ENCODE data around the gene ZNF70. TPM values are rescaled to one million over a fixed set of nuclear protein-coding genes. Genes with fewer than 3 reads are reported as not detected.

ZNF70 gene
- total and polyA plus RNA-seq, 7 donors = 0.23 to 5.5 (median 2.6) TPM

GRCh38 chr22:23777776-23778576, 27.1 kb upstream of the ZNF70 start:
- Histone ChIP-seq H3K27me3 (no peaks in the 10 kb centered on the region), H3K27ac (peak overlapping the region; percentile 42 to 76 (median 71)), H3K36me3 (no peaks in the 10 kb centered on the region), H3K4me3 (no peak overlapping the region), H3K4me1 (peaks cover 0 to 38% (median 34%) of the 10 kb centered on the region in 4 donors), H3K9me3 (no peaks in the 10 kb centered on the region)
- 80 to 86% methylated on average over 11 of the region's 11 CpGs for WGBS, 2 donors
- DNase-seq = peak; percentile 84
- TF ChIP-seq EP300 (IDR thresholded peaks at IDR 0.05) (no peak), POLR2AphosphoS5 (IDR thresholded peaks at IDR 0.05) (peak in 1 of 4 donors; percentile 7)
- intact Hi-C loops (cut with DNase I) = no loop called here

DNA sequence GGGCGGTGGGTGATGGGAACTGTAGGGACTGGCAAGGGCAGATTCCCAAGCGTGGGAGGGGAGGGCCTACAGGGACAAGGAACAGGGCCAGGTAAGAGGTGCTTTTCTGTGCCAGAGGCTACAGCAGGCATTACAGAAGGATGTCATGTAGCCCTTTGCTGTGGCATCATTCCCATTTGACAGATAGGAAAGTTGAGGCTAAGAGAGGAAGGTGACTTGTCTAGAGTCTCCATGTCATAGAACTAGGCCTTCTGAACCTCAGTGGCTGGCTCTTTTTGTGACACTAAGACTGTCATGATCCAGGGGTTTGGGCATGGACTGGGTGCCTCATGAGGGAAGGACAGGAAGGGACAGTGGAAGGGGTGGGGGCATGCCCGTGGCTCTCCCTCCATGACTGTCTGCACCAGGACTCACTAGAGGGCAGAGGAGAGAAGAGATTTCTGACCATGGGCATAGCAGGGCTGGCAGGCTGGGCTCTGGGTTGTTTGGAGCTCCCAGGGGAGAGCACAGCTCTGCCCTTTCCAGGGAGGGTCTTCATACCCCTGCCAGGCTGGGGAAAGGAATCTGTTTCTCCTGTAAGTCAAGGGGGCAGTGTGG, 25.0 kb upstream of the ZNF70 start:
- no peaks in the 10 kb centered on the region for H3K27me3 ChIP-seq
- peak overlapping the region in 3 of 4 donors; percentile 0 to 76 (median 8) for H3K27ac ChIP-seq
- peaks cover 0 to 56% (median 47%) of the 10 kb centered on the region in 4 donors for H3K4me1 ChIP-seq
- H3K4me3 ChIP-seq = no peak overlapping the region
- H3K36me3 ChIP-seq = no peaks in the 10 kb centered on the region
- 72 to 81% methylated on average over 3 of the region's 3 CpGs for WGBS, 2 donors
- no peaks in the 10 kb centered on the region for H3K9me3 ChIP-seq
- no peak for DNase-seq
- TF ChIP-seq CTCF (IDR thresholded peaks at IDR 0.05) = no peak
- TF ChIP-seq POLR2A (IDR thresholded peaks at IDR 0.05) = no peak
- TF ChIP-seq EP300 (IDR thresholded peaks at IDR 0.05) = no peak
- no peak for TF ChIP-seq POLR2AphosphoS5 (IDR thresholded peaks at IDR 0.05)
- intact Hi-C loops (cut with DNase I) = no loop called here

DNA sequence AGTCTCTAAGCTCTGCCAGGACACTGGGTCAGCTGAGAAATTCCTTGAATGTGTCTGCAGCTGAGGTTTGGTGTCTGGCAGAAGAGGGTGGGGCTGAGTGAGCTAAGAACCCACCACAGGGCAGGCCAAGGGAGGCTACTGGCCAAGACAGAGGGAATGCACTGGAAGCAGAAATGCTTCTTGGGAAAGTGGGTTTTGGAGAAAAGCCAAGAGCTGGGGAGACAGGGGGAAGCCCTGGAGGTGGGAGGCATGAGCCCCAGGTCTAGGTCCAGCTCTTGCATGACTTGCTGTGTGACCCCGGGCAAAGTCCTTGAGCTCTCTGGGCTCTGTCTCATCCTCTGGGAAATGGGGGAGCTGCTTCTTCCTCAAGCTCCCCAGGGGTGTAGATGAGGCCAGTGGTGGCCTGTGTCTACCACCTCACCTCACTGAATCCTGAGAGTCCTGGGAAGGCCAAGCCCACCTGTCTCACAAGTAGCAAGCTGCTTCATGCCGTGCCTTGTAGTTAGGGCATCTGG, 24.1 kb upstream of the ZNF70 start:
- peak overlapping the region in 2 of 4 donors; percentile 0 to 76 for H3K27ac ChIP-seq
- H3K36me3 ChIP-seq = no peaks in the 10 kb centered on the region
- H3K4me1 ChIP-seq = peaks cover 0 to 59% (median 50%) of the 10 kb centered on the region in 4 donors
- no peaks in the 10 kb centered on the region for H3K9me3 ChIP-seq
- H3K4me3 ChIP-seq = no peak overlapping the region
- no peak for DNase-seq
- no peaks in the 10 kb centered on the region for H3K27me3 ChIP-seq
- intact Hi-C loops (cut with DNase I) = no loop called here
- WGBS, 2 donors = 84 to 89% methylated on average over 2 of the region's 2 CpGs
- TF ChIP-seq POLR2A (IDR thresholded peaks at IDR 0.05) = no peak
- no peak for TF ChIP-seq EP300 (IDR thresholded peaks at IDR 0.05)
- no peak for TF ChIP-seq POLR2AphosphoS5 (IDR thresholded peaks at IDR 0.05)
- no peak for TF ChIP-seq CTCF (IDR thresholded peaks at IDR 0.05)

DNA sequence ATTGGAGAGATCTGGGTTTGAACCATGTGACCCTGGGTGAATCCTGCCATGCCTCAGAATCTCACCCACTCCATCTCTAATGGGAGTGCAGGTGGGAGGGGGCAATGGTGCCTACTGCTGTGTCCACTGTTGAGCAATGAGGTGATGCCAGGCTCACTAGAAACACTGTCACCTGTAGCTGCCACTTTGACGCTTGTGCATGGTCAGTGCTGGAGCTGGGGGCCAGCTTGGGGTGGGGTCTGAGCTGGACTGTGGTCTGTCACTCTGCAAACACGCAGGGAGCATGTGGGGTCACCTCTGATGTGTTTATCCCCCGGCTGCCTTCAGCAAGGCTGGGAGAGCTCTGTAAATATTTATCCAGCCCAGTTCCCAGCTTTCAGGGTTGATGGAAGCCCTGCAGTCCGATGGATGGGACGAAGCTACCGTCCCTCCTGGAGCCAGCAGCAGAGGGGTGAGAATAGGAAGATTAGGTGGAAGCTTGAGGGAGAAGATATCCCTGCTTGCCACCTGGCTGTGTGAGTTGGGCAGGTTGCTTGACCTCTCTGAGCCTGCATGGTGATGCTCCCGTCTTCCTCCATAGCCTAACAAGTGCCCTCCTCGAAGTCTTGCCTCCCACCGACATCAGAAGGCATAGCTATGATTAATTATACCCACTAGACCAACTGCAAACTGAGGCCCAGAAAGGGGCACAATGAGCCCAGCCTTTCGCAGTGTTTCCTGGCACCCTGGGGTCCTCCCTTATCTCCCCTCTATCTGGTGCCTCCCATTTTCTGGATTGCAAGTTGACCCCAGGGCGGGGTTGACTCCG, 23.4 kb upstream of the ZNF70 start:
- H3K4me3 ChIP-seq = no peak overlapping the region
- TF ChIP-seq CTCF (IDR thresholded peaks at IDR 0.05) (no peak), POLR2AphosphoS5 (IDR thresholded peaks at IDR 0.05) (no peak), POLR2A (IDR thresholded peaks at IDR 0.05) (no peak), EP300 (IDR thresholded peaks at IDR 0.05) (no peak)
- no peaks in the 10 kb centered on the region for H3K36me3 ChIP-seq
- no peaks in the 10 kb centered on the region for H3K27me3 ChIP-seq
- peak overlapping the region in 1 of 4 donors; percentile 76 for H3K27ac ChIP-seq
- H3K9me3 ChIP-seq = no peaks in the 10 kb centered on the region
- no peak for DNase-seq
- WGBS, 2 donors = 77% methylated on average over 12 of the region's 12 CpGs
- intact Hi-C loops (cut with DNase I) = no loop called here
- H3K4me1 ChIP-seq = peaks cover 0 to 66% (median 52%) of the 10 kb centered on the region in 4 donors
